G401.6 (cell line): ENCODE results near the gene RBM11.
A peak's percentile ranks its signal among the peaks of the same experiment; 100 is the strongest.
"Not testable (repeated sequence)": the region's sequence is repeated elsewhere in the genome, so short reads cannot be mapped to it uniquely, and the experiment has no call there.

Experiments used
- FAIRE-seq: peaks from 2 replicates; lab custom pipeline; 2012; peaks lifted over from hg19 to GRCh38; lab: Jason Lieb, UNC

Gene RBM11

GRCh38 chr21:14215971-14216641, at the start of gene RBM11:
TSS of gene RBM11 (plus strand) at chr21:14216157. CDS start at chr21:14216187, 30 bp downstream.
- FAIRE-seq = no peak

DNA sequence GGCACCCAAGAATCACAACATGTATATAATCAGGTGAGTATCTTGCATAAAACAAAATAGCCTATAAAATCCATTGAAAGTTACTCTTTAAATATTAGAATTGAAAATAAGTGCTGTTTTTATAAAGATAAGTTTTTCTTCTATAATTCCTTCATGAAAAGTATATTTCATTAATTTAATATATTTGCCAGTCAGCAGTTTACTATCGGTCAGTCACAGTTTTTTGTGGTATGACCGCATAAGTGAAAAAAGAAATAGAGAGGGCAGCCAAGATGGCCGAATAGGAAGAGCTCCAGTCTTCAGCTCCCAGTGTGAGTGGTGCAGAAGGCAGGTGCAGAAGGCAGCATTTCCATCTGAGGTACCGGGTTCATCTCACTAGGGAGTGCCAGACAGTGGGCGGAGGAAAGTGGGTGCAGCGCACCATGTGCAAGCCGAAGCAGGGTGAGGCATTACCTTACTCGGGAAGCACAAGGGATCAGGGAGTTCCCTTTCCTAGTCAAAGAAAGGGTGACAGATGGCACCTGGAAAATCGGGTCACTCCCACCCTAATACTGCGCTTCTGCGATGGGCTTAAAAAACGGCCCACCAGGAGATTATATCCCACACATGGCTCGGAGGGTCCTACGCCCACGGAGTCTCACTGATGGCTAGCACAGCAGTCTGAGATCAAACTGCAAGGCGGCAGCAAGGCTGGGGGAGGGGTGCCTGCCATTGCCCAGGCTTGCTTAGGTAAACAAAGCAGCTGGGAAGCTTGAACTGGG, 49.3 kb upstream of the RBM11 start:
- not testable (repeated sequence) for FAIRE-seq

- no peak for FAIRE-seq
Measured at GRCh38 chr21:14206222-14206621, 9.7 kb upstream of the RBM11 start.

- FAIRE-seq = no peak
Measured at GRCh38 chr21:14210738-14211137, 5.2 kb upstream of the RBM11 start, which contains the start of gene LIPI. TSS of gene LIPI (minus strand) at chr21:14210955. CDS start at chr21:14210845, 110 bp downstream.

DNA sequence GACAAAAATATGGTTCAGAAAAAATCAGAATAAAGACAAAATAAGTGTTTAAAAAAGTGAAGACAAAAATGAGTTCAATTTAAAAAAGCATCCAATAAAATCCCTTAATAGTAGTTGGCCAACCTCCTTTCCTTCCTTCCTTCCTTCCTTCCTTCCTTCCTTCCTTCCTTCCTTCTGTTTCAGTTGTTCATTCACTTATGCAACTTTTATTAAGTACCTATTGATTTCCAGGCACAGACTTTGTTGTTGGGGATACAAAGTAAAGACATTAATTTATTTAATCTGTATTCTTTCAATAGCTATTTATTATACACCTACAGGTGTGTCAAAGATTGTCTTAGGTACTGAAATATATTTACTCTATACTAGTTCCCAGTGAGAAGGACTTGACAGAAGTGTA, 2.8 kb upstream of the RBM11 start:
- no peak for FAIRE-seq

DNA sequence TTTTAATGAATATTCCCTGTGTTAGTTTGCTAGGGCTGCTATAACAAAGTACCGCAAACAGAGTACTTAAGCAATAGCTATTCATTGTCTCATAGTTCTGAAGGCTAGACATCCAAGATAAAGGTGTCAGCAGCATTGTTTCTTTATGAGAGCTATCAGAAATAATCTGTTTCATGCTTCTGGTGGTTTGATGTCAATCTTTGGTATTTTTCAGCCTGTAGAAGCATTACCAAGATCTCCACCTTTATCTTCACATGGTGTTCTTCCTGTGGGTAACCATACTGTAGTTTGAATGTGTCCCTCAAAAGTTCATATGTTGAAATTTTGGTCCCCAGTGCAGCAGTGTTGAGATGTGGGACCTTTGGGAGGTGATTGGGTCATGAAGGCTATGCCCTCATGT, 7.4 kb downstream of the RBM11 start:
- FAIRE-seq = no peak

GRCh38 chr21:14229399-14229798, 13.4 kb downstream of the RBM11 start:
- no peak for FAIRE-seq

- FAIRE-seq = no peak
Measured at GRCh38 chr21:14235101-14235500, 19.1 kb downstream of the RBM11 start.

DNA sequence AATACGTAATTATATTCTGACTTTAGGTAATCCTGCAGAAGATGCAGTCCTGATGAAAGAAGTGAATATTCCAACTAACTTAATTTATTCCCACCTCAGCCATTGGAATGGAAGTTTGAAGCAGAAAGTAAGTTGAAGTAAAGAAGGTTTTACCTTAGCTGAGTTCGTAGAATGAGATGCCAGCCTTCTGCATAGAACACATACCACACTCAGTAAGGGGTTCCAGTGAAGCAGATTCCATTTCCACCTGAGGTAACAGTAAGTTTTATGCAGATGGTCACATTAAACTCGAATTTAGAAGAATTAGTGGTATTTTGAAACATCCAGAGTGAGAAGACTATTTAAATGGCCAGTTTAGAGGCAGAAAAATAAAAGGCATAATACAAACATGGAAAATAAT, 20.2 kb downstream of the RBM11 start:
- FAIRE-seq = no peak

GRCh38 chr21:14239281-14239680, 23.3 kb downstream of the RBM11 start:
- no peak for FAIRE-seq

DNA sequence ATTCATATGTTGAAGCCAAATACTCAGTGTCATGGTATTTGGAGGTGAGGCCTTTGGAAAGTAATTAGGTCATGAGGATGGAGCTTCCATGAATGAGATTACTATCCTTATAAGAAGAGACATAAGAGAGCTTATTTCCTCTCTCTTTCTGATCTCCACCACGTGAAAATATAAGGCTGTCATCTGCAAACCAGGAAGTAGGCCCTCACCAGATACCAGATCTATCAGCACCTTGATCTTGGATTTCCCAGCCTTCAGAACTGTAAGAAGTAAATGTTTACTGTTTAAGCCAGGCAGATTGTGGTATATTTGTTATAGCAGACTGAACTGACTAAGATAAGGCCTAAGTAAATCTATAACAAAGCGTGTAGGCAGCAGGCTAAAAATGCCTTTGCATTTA, 25.3 kb downstream of the RBM11 start:
- no peak for FAIRE-seq

- no peak for FAIRE-seq
Measured at GRCh38 chr21:14243461-14243860, 27.5 kb downstream of the RBM11 start.

- no peak for FAIRE-seq
Measured at GRCh38 chr21:14243874-14244273, 27.9 kb downstream of the RBM11 start.

DNA sequence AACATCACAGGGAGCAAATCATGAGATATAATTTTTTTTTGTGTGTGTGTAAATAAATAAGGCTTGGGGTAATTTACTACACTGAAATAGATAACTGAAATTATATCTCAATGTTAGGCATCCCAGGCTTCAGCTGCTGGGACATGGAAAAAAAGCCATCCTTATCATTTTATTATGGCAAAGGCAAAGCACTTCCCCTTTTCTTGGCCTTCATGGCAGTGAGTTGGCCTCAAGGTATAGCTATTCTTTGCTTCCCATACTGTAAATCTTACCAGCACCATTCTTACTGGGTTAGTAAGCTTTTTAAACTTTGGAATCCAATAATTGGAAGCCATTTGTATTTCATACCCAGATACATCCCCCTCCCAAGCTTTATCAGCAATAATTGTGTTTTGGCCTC, 29.0 kb downstream of the RBM11 start:
- FAIRE-seq = no peak

GRCh38 chr21:14245711-14246110, 29.8 kb downstream of the RBM11 start:
- no peak for FAIRE-seq

DNA sequence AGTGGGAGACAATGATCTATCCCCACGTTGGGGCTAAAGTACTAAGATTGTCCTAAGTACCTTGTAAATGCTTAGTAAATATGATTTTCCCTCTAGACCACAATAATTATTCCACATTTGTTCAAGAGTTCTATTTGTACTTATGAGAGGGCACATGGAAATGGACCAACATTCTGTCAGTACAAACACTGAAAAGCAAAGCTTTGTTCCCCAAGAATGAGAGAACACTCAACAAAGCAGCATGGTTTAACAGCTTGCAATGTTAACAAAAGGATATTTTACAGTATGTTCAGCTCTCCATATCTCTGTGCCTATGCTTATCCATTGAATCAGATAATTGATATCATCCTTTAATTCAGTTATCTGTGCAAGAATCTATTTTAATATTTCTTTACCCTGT, 35.4 kb downstream of the RBM11 start:
- FAIRE-seq = no peak

DNA sequence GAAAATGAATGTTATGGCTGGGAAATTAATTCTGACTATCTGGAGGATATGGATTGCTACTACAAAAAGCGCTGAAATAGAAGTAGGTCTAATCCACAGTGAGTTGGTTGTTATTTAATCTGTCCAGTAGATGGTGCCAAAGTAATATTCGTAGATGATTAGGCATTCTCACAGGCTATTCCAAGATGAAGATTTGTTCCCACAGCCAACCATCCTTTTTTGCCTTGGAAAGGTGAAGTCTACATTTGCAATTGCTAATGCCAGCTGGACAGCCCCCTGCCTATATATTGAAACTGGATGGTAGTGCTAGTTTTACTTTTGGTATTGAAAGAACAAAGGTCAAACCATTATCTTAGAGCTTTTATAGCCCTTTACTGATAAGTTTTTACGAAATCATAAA, 43.8 kb downstream of the RBM11 start:
- FAIRE-seq = peak; percentile 78

DNA sequence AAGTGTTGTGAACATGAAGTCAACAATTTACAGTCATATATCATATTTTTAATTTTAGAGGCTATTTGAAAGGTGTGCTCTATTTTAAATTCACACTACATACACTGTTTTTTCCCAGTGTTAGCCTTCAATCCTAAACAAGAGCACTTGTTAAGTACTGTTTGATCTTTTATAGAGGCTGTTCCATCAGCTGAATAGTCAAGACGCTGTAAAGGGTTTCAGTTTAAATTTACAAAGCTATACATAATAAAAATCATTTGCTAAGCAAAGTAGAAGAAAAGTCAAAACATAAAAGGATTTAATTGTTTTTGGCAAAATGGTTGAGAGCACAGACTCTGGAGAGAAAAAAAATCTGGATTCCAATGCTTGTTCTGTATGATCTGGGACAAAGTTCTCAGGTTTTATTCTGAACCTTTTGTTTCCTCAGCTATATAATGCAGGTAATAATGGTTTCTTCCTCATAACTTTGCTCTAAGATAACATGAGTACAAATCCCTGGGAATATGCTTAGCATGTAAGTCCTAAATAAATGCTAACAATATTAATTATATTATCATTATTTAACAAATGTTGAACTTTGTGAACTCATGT, 44.3 kb downstream of the RBM11 start:
- FAIRE-seq = no peak

- no peak for FAIRE-seq
Measured at GRCh38 chr21:14262039-14262438, 46.1 kb downstream of the RBM11 start.

DNA sequence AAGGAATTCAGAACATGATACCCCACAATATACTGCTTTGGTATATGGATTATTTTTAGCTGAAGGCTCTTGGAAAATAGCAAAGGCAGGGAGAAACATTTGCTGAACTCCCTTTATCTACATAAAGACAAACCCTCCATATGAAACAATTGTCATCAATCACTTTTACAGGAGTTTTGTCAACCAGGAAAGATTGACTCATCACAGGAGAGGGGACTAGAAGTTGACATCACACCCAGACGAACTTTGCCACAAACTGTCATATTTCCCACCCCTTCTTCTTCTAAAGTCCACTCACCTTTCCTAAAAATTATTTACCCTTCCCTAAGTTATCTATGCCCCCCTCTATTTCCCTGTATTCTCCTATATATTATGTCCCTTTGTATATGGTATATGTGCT, 47.9 kb downstream of the RBM11 start:
- FAIRE-seq = no peak

DNA sequence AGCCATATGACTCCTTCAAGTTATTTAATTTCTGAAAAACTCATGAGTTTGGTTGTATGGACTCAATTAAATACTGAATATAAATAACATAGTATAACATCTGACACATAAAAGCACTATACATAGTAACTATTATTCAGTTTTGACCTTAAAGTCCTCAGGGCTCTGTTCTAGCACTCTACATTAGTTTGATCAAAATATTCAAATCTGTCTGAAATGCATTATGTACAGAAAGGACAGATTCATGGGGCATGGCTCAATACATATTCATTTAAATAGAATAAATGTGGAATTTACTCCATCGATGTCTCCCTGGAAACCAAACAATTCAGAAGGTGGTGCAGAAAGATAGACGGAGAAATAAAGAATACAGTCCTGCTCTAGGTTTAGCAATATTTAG, 49.1 kb downstream of the RBM11 start:
- FAIRE-seq = no peak

GRCh38 chr21:14267076-14267475, 51.1 kb downstream of the RBM11 start:
- no peak for FAIRE-seq

GRCh38 chr21:14270631-14271030, 54.7 kb downstream of the RBM11 start:
- FAIRE-seq = no peak

DNA sequence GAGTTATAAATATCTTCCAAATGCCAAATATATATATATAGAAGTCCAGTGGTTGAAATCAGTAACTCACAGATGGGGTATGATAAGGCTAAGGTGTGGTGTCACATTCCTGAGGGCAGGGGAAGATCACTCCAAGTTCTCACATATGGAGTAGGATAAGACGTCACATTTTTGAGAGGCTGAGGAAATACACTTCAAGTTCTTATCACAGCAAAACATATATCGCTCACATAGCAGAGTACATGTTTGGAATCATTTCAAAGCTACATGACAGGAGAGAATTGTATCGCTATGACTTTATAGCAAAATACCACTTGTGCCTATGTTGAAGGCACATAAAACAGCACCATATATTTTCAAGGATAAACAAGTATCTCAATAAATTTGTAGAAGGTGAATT, 55.1 kb downstream of the RBM11 start:
- no peak for FAIRE-seq
